NCI-H1417 (cell line): ENCODE data around the gene ZPBP.

Source experiments
- DNase-seq, 3 experiments: peaks; one replicate each; lab custom pipeline; 2025; lab: John Stamatoyannopoulos, UW

The ZPBP gene, protein sequence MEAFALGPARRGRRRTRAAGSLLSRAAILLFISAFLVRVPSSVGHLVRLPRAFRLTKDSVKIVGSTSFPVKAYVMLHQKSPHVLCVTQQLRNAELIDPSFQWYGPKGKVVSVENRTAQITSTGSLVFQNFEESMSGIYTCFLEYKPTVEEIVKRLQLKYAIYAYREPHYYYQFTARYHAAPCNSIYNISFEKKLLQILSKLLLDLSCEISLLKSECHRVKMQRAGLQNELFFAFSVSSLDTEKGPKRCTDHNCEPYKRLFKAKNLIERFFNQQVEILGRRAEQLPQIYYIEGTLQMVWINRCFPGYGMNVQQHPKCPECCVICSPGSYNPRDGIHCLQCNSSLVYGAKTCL

DNA sequence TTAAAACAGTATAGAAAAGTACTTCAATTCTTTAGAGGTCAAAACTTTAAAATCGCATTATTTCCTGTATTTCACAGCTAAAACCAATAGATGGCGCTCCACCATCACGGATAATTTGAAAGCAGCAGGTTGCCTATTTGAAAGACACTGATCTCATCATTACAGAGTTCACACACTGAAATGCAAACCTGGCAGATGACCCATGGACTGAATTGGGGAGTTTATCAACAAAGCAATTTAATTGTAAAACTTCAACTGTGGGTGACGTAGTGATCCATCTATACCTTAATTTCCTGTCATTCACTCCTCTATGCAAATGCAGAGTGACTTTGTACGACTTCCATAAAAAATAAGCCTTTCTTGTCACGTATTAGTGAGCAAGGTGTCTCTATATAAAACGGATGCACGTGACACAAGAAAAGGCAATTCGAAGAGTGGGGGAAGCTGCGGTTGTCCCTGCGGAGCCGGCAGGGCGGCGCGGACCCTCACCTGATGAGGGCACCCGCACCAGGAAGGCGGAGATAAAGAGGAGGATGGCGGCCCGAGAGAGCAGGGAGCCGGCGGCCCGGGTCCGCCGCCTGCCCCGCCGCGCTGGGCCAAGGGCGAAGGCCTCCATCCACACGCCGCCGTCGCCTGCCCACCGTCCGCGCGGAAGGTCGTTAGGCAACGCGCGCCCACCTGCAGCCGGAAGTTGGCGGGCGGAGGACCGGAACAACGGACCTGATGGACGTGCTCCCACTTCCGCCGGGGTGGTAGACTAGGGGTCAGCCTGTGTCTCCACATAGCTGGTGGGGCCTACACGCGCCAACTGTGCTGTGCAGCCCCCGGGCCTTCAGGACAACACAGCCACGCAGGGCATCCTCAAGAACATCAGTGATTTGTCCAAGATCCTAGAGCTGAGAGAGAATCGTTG is at the start of gene ZPBP:
ZPBP (minus strand) TSS at position 668 of the 913 bp plus-strand sequence; CDS start at position 616, 52 bp downstream.
- DNase-seq, result peak in 2 of 3 experiments; percentile 54 to 55

DNA sequence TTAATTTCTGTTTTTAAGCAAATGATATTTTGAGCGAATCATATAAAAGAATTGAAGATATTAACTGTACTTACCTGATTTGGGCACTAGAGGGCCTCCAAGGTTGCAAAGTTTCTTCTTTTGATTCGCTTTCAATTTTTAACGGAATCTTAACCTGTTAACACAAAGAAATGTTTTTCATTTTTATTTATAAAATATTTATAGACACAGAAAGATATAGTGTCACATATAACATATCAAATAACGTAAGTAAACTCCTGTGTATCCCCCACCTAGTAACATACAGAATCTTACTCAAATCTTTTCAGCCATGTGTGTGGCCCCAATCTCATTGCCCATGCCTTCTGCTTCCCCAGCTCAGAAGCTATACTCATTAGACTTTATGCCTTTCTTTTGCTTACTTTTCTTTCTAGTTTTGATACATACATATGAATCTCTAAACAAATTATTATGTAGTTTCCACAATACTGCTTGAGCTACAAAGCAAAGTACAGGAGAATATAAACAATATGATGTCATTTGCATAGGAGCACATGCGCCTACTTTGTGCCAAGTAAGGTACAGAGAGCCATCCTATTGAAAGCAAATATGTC is 49.5 kb upstream of the ZPBP start:
- peak in 2 of 3 experiments; percentile 27 to 63 for DNase-seq

DNA sequence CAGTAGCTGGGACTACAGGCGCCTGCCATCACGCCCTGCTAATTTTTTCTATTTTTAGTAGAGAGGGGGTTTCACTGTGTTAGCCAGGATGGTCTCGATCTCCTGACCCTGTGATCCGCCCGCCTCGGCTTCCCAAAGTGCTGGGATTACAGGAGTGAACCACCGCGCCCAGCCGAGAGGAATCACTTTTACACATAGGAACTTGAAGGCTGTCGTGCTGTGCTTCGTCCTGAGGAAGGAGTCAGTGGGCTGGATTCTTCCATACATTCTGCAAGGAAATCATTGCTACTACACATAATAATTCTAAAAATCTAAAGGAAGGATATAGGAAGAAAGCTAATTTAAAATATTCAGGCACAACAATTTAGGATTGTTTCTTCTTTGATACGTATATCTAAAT is 48.8 kb upstream of the ZPBP start:
- DNase-seq, result no peak

DNA sequence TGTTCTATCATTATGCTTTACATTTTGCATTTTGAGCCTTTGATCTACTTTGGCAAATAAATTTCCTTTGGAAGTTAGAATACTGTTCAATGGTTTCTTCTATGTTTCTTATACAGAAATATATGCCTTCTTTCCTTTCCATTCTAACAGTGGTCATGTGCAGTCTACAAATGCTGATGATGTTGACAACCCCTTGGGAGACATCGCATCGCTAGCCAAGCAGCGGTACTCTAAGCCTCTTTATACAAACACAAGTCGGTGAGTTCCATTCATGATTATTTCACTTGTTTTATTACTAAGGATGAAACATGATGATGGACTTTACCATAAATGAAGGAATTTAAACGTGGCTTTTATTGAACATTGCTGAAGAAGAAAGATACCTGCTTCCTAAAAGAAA is 48.1 kb upstream of the ZPBP start:
- no peak for DNase-seq

DNA sequence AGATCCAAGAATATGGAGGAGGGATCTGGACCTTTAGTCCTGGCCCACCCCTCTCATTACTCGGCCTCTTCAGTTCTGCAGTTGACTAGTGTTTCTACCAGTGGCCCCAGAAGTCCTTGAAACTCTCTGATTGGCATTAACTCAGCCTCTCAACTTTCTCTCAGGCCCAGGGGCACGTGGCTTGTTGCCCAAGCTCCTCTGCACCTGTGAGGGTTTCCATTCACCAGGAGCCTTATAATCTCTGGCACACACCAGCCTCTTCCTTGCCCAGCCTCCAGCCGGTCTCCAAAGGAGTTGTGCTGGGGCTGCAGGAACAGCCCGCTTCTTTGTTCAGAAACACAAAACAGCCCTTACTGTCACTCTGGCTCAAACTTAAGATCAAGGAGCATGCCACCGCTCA is 47.6 kb upstream of the ZPBP start:
- no peak for DNase-seq

DNA sequence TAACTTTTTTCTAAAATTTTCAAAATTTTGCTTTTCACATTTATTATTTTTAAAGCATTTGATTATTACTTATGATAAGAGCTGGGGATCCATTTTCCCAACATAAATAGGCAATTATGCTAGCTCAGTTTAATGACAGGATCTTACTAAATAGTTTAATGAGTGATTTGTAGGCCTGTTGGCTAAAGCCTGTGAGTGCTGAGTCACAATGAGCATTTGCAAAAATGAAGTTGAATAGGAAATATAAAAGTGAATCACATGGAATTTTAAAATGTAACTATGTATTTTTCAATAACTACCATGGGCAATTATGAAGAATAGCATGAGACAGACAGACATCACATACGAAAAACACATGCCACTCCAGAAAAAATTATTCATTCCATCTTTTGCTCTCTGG is 45.1 kb upstream of the ZPBP start:
- DNase-seq, result no peak

DNA sequence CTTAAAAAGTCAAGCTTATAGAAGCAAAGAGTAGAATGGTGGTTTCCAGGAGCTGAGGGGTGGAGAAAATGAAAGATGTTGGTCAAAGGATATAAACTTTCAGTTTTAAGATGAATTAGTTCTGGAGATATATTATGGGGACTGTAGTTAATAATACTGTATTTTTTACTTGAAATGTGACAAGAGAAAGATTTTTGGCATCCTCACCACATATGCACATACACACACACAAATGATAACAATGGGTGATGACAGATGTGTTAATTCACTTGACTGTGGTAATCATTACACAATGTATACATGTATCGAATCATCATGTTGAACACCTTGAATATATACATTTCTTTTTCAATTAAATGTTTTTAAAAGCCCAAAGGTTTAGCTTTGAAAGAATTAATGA is 32.7 kb upstream of the ZPBP start:
- no peak for DNase-seq

DNA sequence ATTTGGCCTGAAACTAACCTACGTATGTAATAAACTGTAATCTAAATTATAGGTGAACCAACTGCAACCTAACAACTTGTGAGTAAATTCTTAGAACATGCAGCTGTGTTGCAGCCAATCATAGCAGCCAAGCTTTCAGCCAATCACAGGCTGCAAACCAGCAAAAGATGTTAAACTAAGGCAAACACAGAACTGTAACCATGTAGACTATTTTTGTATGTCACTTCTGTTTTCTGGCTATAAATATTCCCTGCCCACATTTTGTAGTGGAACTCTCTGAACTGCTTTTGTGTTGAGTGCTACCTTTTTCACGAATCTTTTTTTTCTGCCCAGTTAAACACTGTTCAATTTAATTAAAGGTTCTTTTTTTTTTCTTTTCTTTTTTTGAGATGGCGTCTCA is 28.2 kb upstream of the ZPBP start:
- DNase-seq, result no peak

DNA sequence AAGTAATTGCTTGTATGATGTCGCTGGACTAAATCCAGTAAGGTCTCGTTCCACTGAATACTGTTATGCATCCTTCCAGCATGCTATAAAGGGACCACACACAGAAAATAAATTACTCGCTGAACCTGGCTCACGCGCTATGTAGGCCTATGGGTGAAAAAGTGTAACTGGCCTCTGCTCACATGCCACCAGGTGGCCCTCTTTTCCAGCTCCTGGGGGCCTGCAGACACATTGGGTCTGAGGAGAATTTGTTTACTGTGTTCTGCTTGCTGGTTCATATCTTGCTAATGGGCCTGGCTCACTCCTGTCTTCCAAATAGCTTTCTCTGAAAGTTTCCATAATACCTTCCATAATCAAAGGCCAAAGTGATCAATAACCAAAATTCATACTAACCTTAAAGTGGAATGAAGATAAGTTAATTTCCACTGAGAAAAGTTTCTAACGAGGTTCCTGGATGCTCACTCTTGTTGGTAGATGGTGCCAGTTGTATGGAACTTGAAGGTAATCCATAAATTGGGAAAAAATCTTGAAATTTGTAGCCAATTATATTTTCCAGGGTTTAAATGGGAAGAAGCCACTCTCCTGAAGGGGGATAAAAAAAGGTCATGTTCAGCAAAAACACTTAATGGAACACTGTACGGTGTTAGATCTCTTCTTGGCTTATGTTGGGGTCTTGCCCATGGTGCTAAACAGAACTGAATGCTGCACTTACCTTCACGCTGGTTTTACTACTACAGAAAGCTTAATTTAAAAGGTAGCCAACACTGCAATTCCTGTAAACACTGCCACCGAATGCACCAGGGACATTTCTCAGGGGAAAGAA is 27.0 kb upstream of the ZPBP start:
- DNase-seq, result peak in 1 of 3 experiments; percentile 10

DNA sequence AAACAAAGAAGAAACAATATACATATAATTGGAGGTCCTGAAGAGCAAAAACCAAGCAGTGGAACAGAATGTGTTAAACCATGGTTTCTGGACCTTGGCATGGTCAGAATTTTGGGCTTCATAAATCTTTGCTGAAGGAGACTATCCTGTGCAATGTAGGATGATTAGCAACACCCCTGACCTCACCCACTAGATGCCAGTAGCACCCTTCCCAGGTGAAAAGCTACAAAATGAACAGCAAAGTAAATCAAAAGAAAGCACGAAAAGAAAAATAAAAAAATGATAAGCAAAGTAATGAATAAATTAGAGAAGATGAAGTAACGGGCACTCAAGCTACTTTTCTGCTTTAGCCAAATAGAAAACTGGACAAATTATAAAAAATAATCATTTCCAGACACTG is 19.2 kb upstream of the ZPBP start:
- no peak for DNase-seq

DNA sequence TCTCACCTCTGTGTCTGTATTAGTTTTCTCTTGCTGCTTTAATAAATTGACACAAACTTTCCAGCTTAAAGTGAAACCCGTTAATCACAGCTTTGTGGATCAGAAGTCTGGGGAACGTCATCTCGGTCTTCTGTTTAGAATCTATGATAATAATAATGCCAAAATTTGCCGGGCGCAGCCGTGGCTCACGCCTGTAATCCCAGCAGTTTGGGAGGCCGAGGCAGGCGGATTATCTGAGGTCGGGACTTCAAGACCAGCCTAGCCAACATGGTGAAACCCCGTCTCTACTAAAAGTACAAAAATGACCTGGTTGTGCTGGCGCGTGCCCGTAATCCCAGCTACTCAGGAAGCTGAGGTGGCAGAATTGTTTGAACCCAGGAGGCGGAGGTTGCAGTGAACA is 8.8 kb upstream of the ZPBP start:
- no peak for DNase-seq

DNA sequence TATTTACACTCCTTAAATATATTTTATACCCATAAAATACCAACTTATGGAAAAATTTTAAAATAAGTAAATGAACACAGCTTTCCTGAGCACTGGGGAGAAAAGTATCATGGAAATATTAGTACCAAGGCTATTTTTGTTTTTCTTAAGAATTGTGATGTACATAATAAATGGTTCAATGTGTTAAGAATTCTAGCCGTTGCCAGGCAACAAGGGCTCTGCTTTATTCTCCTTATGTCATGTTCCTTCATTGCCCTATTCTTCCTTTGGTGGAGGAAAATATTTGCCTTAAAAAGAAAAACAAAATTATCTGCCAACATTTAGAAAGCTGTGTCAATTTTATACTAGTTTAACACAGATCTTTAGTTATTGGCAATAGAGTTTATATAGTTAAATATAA is 2.6 kb upstream of the ZPBP start:
- DNase-seq, result peak in 1 of 3 experiments; percentile 13

DNA sequence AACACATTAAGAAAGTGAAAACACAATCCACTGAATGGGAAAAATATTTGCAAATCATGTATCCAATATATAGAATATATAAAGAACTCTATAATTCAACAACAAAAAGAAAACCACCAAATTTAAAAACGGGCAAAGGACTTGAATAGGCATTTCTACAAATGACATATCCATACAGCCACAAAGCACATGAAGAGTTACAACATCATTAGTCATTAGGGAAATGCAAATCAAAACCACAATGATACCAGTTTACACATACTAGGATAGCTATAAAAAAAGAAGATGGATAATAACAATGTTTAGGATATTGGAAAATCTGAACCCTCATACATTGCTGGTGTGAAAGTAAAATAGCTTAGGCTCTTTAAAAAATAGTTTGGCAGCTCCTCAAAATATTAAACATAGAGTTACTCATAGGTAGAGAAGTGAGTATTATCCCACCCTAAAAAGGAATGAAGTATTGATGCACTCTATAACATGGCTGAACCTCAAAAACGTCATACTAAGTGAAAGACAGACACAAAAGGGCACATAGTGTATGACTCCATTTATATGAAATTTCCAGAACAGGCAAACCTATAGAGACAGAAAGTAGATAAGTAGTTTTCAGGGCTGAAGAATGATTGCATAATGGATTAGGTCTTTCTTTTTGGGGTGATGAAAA is 4.5 kb downstream of the ZPBP start:
- DNase-seq, result no peak

DNA sequence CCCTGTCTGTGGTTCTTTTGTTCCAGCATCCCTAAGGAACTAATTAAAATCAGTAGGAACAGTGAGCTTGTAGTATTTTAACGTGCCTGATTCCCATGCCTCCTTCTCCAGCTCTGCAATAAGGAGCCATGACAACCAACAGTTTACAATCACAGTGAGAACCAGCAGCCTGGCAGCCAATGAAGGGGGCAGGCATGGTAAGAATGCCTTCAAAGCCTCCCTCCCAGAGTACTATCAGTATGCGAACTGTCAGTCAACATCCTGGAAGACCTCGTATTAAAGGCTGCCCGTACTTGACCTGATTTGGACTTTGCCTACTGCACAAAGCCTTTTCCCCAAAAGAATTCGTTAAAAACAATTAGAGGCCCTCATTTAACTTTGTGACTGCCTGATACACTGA is 7.7 kb downstream of the ZPBP start:
- no peak for DNase-seq

DNA sequence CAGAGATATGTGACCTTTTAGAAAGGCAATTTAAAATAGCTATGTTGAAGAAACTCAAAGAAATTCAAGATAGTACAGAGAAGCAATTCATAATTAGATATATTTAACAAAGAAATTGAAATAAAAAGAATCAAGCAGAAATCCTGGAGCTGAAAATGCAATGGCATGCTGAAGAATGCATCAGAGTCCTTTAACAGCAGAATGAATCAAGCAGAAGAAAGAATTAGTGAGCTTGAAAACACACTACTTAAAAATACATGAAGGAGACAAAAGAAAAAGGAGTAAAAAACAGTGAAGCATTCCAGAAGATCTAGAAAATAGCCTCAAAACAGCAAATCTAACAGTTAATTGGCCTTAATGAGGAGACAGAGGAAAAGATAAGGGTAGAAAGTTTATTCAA is 20.0 kb downstream of the ZPBP start:
- DNase-seq, result no peak

DNA sequence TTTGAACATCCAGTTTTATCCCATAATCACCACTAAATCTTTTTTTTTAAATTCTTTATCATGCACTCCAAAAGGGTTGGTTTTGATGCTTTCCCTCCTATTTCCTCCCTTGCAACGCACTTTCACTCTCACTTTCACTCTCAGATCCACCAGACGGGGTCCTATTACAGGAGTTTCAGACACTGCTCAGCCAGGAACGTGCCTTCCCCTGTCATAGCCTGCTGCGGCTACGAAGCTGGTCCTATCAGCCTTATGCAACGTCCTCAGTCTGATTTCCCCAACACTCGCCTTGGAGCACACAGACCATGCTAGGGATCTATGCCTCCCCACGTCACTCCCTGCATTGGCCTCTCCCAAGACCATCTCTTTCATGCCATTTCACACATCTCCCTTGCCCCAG is 23.4 kb downstream of the ZPBP start:
- no peak for DNase-seq

DNA sequence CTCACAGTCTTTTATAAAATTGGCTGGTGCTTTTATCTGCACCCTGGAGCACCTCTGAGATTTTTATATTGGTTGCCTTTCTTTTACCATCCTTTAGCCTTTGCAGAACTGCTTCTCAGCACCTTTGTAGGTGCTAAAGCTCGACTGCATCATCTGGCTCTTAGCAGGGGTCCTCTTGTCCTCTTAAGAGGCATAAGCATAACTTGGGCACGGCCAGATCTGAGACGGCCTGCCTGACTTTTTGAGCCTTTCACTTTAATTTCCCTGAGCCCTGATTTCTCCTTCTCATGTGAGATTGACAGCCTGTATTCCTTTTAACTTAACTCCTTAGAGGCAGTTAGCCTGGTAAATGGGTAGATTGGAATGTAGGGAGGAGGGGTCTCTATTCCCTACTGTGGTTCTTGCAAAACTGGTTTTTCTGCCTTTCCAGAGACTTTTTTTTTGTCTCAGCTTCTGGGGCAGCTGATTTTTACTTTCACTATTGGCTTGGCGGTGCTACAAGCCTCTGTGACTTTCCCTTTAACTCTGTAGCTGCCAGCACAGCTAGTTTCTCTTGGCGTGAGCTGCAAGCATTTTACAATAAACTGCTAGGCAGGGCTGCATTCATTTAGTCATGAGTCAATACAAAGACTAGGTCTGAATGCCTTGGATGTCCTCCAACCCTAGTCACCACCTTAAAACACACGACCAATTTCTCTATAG is 24.0 kb downstream of the ZPBP start:
- peak in 2 of 3 experiments; percentile 36 to 52 for DNase-seq

DNA sequence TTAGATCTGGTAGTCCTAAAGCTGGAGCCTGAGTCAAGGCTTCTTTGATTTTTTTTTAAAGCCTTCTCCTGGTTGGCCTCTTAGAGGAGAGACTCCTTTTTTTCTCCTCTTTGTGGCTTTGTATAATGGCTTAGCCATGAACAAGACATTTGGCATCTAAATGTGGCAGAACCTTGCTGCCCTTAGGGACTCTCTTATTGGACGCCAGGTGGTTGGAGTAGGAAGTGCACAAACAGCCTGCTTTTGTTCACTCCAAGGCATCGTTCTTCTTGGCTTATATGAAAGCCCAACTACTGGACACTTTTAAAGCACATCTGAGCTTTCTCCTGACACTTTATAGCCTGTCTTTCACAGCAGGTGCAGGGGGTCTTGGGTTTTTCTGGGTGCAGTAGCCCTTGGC is 25.0 kb downstream of the ZPBP start:
- DNase-seq, result no peak

DNA sequence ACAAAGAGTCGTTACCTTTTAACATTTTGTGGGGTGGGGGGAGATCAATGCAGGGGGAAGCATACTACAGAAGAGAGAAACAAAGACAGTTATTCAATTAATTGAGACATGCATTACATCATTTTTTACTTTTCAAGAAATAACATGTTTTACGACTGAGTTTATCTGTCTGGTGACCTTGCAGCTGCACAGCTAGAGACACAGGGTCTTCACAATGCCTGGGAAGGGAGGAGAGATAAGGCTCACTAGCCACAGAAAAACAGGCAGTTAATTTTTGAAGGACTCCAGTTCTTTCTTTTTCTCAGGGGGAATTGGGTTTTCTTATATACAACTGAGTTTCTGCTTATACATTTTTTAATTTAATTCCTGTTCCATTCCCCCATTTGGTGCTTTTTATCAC is 30.1 kb downstream of the ZPBP start:
- no peak for DNase-seq

DNA sequence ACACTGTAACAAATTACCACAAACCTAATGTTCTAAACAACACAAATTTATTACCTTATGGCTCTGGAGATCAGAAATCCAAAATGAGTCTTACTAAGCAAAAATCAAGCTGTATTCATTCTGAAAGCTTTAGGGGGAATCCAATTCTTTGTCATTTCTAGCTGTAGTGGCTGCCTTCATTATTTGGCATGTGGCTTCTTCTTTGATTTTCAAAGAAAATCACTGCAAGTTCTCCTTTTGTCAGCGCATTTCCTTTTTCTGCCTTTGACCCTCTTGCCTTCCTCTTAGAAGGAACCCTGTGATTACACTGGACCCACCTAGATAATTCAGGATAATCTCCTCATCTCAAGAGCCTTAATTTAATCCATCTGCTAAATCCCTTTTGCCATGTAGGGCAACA is 36.9 kb downstream of the ZPBP start:
- DNase-seq, result no peak

DNA sequence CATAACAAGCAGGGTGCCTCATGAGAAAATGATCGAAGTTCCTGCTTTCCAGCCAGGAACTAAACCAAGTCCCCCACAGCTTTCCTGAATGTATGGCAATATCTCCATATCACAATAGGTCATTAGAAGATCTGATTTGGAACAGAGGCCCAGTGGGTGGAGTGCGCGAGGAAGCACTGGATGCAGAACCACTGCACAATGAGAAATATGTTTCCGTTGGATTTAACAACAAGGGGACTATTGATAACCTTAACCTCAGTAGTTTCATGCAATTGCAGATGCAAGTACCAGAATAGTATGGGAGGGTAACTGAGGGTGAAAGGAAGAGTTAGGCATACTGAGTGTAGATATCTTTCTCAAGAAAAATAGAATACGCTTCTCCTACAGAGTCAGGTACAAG is 45.3 kb downstream of the ZPBP start:
- DNase-seq, result no peak
